ENCODE measurements around the gene CIRBP.

The CIRBP gene

DNA sequence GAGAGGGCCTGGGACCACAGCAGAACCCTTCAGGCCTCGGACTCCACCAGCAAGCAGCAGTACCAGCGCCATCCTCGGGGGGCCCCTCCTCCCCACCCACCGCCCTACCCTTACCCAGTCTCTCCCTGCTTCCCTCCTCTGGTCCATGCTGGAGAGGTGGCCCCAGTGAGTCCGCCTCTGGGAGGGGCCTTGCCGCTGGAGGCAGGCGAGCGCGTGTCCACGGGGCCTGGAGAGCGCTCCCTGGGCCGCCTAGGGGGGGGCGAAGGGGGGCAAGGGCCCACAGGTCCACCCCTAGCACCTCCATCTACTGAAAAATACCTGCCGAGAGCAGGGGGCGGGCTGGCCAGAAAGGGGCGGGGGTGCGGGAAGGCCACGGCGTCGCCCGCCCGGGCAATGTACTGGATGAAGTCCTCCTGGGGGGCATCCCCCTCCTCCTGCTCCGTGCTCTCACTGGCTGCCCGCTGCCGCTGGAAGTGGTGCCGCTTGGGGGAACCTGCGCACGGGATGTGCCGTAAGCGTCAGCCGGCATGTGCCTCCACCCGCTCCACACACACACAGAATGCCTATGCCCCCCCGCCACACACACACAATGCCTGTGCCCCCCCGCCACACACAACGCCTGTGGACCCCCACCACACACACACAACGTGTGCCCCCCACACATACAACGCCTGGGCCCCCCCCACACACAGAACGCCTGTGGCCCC, 38.2 kb upstream of the CIRBP start:
- no peak for DNase-seq

DNA sequence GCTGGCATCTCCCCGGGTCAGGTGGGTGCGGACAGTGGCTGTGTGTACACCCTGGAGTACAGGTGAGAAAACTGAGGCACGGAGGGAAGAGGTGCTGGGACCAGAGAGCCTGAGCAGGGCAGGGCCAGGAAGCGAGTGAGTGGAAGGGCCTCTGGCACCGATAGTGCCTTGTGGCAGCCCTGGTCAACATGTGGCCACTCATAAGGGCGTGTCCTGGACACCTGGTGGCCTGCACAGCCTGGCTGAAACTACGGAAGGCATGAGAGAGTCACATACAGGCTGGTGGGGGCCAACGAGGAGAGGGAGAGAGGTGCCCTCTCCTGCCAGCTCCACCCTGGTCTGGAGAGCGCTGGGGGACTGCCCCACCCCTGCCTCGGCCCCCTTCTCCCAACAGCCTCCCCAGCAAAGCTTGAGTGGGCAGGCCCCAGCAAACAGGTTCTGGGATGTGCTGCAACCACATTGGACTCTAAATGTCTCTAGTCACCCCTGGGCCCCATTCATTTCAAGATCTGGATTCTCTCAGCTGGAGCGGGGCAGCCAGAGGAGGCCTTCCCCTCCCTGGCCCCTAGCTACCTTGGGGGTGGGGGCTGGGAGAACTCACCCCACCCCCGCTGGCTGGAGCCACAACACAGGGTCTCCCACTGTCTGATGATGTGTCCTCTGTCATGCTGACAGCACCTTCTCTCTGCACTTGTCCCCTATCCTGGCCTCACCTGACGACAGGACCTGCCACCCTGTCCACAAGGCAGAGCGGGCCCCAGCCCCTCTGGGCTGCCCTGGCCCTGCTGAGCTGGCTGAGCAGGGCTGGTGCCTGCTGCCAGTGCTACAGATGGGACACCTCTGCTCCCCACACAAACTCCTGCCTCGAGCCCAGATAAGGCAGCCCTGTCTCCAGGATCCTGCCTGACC, 37.1 kb upstream of the CIRBP start:
- DNase-seq = no peak

DNA sequence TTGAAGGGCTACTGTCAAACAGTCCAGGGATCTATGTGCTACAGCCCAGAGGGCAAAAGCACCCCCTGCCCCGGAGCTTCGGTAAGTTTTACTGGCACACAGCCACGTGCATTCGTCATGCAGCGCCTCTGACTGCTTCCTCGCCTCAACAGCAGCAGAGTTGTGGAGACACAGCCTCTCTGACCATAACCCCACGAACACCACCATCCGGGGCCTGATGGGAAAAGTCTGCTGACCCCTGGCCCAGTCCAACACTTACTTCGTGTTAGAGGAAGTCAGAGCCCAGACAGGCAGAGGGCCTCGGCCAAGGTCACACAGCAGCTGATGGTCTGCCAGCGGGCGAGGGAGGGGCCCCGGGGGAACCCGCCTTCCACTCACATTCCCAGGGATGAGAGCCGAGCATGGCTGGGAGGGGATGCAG, 36.5 kb upstream of the CIRBP start:
- no peak for DNase-seq

DNA sequence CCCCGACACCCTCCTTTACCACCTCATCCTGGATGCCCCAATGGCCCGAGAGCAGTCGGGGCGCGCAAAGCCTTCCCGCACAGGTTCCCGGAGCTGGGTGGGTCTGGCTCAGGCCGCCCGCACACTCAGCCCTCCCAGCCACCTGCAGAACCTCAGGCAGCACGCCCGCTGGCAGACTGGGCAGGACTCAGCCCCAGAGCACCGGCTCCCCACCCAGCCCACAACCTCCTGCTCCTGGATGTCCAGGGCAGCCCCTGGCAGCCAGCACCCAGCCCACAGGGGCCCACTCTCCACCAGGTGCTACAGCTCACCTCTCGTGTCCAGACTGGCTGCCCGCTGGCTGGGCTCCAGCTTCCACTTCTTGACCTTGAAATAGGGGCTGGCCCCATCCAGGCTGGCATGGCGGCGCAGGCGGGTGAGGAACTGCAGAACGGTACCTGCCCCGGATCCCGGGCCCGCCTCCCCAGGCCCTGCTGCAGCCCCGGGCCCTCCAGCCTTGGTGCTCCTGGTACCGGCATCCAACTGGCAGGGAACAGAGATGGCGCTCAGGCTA, 35.9 kb upstream of the CIRBP start:
- DNase-seq = no peak

DNA sequence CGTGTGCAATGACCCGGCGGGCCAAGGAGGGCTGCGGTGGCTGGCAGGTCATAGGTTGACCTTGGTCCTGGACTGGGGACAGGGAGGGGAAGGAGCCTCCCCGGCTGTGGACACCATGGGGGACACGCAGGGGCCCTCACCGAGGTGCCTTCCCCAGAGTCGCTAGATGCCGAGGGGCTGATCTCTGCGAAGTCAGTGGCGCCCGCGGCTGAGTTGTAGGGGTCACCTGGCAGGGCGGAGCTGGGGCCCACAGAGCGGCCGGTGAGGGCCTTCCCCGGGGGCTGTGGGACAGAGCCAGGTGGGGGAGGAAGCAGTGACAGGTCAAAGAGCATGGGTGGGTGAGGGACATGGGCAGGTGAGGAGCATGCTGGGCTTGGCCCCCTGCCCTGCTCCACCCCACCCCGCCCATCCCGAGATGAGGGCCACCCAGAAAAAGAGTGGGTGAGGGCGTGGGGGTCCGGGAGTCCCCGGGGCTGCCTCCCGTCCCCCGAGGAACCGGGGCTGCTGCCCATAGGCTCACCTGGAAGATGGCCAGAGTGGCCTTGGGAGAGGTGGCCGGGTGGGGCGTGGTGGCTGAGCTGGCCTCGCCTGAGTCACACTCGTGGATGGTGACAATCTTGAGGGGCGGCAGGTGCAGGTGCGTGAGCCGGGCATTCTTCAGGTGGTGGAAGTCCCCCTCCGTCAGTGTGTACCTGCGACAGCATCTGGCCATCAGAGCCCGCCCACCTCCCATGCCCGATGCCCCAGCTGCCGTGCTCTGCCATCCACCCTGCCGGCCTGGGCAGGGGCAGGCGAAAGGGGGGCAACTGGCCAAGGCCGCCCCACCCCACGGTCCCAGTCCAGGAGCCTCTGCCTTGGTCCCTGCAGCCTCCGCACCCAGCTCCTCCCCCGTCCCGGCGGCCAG, 34.8 kb upstream of the CIRBP start:
- no peak for DNase-seq

DNA sequence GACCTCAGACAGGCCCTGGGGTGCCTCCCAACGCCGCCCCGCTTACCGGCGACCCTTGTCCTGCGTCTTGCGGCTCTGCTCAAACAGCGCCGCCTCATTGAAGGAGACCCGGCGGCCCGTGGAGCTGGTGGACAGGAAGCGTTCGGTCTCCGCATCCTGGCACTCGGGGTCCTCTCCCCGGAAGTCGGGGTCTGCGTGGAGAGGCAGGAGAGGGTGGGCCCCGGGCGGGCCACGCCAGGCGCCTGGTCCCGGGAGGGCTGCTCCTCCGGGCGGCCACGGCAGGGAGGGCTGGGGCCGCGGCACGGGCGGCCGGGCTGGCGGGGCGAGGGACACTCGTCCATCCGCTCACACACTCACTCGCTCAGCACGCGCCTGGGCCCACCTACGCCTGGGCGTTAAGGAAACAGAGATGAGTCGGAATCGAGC, 34.2 kb upstream of the CIRBP start:
- DNase-seq = no peak

DNA sequence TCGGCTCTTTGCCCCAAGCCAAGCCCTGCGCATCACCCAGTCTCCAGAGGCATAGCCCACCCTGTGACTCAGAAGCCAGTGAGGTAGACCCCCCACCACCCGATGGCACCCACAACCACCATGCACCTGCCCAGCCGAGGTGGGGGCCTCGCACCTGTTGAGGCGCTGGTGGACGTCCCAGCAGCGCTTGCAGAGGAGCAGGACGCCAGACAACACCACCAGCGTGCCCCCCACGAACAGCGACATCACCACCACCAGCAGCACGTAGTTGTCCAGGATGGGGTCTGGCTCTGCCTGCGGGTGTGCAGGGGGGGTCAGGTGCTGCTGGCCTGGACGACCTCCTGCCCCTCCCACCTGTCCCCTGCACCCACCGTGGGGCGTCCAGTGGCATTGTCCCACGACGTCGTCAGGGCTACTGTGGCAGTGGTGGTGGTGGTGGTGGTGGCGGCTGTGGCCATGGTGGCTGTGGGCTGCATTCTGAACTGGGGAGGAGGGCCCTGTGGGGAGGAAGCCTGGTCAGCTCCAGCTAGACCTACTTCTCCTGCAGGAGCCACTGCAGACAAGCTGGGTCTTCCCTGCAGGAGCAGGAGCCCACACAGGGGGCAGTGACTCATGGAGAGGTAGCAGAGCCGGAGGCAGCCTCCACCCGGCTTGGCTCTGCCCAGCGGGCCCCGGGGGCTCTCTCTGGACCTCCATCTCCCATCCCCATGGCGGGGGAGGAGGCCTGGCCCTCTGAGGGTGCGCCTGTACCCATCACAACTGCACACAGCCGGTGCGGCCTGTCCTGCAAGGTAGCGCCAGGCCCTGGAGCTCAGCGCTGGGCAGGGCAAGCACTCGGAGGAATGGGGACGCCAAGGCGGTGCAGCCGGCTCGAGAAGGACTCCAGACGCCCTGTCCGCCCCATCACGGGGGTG, 33.2 kb upstream of the CIRBP start:
- no peak for DNase-seq

DNA sequence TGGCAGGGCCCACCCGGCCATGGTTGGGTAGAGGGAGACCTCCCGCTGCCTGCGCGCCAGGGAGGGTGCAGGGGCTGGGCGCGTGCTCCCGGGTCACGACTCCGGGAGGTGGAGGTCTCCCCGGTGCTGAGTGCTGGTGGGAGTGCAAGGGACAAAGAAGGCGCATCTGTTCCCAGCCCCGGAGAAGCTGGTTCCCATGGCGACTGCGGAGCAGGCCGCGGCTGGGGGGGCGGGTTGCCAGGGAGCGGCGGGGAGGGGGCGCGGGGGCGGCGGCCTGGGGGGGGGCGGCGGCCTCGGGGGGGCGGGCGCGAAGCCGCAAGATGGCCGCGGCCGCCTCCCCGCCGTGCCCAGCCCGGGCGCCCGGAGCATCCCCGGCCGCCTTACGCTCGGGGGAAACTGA, 32.6 kb upstream of the CIRBP start:
- DNase-seq = no peak

DNA sequence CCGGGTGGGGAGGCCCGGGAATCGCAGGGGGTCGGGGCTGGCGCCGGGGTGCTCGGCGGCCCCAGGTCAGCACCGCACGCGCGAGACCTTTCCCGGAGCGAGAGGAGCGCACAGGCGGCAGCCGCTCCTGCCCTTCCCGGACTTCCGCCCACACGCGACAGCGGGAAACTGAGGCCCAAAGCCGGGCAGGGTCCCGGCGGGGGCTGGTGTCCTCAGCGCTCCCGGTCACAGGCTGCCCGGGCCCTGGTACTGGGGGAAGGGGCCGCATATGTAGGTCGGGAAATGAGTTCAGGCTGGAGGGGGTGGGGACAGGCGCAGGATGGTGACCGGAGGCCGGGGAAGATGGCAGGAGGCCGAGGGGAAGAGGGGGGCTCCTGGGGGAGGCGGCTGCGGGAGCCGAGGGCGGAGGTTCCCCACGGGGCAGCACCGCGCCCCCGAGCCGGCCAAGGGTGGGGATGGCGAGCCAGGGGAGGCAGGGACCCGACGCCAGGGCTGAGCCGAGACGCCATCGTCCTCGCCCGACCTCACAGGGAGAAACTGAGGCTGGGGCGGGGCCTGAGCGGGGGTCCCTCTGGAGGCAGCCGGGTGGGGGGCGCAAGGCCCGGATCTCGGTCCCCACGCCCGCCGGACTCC, 32.0 kb upstream of the CIRBP start:
- DNase-seq = no peak

DNA sequence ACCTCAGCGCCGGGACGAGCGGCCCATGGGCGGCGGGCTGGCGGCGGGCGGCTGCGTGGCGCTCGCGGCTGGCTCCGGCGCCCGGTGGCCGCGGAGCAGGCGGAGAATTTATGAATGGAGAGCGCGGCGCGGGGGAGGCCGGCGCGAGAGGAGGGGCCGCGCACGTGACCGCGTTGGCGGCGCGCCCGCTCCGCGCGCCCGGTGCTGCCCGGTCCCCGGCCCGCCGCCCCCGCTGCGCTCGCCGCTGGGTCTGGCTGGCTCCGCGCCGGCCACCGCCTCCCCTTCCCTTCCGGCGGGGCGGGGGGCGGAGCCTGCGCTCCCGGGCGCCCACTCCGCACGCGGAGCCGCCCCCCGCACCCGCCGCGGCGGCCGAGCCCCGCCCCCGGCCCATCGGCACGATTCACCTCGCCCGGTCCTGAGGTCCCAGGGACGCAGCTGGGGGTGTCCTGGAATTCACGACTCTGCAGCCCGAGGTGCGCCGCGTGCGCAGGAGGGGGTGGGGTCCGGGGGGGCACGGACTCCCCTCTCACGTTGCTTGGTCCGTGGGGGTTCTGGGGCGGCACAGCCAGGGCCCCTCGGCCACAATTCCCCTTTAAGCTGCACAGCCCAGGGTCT, 31.3 kb upstream of the CIRBP start, which contains the start of gene CBARP:
TSS of gene CBARP (minus strand) at position 252 of the 615 bp plus-strand sequence. CDS start 1,905 bp downstream, outside the sequence.
- no peak for DNase-seq

DNA sequence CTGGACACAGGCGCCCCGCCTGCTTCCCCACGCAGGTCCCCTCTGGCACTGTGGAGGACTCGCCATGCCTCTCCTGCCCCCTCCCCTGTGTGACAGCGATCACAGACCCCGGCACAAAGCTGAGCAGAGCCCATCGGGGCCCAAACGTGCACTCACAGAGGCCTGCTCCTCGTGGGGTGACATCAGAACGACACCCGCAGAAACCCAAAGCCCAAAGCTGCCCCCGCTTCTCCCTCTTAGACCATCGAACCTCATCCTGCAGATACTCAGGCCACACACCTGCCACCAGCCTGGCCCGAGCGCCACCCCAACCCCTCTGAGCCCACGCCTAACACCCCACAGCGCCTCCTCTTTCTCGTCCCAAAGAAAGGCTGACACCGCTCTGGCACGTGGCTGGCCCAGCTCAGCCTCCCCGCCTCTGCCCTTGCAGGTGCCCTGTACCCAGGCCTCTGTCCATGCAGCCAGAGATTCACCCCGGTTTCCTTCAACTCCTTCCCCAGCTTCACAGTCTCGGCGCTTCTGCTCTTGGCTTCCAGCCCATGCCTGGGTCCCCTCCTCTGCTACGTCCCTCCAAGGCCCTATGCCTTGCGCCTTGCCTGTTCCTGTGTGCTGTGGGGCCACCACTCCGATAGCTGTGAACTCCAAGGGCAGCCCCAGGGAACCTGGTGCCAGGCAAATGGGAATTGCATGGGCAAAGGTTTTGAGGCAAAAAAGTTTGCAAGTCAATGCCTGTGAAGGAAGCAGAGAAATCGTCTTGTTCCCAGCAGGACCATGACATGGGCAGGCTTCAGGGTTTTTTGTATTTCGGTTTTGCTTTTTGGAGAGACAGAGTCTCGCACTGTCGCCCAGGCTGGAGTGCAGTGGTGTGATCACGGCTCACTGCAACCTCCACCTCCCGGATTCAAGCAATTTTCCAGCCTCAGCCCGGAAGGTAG, 30.5 kb upstream of the CIRBP start:
- DNase-seq = no peak

DNA sequence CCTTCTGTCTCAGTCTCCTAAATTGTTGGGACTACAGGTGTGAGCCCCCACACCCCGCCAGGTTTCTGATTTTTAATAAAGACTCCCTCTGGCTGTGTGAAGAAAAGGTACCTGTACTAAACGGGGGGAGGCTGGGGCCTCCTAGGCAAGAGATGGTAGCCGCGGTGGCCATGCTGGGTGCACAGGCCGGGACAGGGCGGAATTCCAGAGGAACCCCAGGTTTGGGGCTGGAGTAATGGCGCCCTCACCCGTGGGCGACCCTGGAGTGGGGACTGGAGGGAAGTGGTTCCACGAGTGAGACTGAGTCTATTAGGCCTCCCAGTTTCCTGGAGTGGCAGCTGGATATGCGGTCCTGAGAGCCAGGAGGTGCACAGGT, 29.7 kb upstream of the CIRBP start:
- DNase-seq = no peak

DNA sequence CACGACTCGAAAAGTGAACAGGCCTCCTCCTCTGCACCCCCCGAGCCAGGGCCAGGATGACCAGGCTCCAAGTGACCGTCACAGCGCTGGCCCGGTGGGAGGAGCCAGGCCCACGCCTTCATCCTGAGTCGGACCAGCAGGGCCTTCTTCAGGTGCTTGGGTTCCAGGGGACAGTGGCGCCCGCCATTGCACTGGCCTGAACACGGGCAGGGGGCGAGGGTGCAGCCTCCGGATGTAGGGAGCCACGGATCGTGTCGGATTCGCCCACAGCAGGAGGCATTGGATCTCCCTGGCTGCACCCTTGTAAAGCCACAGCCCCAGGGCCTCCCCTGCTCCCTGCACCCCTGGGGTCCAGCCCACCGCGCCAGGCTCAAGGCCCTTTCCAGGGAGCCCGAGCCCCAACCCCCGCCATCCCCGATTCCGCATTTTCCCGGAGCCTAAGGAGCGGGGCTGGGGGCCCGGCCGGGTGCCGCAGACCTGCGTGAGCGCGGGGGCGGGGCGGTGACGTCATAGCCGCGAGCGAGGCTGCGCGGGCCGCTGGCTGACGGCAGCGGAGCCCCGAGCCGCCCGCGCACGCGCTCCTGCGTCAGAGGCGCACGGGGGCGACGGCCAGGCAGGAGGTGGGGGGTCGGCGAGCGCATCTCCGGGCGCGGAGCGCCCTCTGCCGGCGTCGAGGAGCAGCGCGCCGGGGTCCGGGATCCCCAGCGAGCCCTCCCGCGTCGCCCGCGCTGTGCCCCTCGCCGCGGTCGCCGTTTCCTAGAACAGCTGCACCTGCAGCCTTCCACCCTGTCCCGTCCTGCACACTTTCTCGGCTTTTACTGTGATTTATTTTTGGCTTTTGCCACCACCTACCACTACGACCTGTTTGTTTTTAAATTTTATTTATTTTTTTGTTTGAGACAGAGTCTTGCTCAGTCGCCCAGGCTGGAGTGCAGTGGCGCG, 29.1 kb upstream of the CIRBP start:
- peak; percentile 61 for DNase-seq

DNA sequence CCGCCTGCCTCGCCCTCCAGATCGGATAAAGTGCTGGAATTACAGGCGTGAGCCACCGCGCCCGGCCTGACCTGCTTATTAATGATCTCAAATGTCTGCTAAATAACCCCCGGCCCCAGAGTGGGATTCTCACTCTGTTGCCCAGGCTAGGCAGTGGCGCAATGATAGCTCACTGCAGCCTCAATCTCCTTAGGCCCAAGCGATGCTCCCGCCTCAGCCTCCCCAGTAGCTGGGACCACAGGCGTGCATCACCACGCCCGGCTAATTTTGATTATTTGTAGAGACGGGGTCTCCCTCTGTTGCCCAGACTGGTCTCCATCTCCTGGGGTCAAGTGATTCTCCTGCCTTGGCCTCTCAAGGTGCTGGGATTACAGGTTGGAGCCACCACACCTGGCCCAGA, 28.2 kb upstream of the CIRBP start:
- DNase-seq = no peak

DNA sequence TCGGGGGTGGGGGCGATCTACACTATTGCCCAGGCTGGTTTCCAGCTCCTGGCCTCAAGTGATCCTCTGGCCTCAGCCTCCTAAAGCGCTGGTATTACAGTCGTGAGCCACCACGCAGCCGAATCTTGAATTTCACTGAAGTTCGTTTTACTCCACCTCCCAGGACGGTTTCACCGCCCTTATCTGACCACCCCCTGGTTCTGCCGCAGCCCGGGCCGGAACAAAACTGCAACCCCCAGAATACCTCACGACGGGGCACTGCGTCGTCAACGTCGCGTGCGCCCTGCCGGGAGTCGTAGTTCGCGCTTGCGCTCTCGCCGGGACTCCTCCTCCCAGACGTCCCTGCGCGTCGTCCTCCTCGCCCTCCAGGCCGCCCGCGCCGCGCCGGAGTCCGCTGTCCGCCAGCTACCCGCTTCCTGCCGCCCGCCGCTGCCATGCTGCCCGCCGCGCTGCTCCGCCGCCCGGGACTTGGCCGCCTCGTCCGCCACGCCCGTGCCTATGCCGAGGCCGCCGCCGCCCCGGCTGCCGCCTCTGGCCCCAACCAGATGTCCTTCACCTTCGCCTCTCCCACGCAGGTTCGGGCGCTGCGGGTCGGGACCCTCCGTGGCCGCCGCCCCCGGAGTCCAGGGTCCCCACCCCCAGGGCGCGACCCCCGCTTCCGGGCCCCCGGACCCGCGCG, 27.6 kb upstream of the CIRBP start, which contains the start of gene ATP5F1D:
TSS of gene ATP5F1D (plus strand) at position 335 of the 679 bp plus-strand sequence. CDS start at position 435, 100 bp downstream.
- DNase-seq = peak; percentile 55

DNA sequence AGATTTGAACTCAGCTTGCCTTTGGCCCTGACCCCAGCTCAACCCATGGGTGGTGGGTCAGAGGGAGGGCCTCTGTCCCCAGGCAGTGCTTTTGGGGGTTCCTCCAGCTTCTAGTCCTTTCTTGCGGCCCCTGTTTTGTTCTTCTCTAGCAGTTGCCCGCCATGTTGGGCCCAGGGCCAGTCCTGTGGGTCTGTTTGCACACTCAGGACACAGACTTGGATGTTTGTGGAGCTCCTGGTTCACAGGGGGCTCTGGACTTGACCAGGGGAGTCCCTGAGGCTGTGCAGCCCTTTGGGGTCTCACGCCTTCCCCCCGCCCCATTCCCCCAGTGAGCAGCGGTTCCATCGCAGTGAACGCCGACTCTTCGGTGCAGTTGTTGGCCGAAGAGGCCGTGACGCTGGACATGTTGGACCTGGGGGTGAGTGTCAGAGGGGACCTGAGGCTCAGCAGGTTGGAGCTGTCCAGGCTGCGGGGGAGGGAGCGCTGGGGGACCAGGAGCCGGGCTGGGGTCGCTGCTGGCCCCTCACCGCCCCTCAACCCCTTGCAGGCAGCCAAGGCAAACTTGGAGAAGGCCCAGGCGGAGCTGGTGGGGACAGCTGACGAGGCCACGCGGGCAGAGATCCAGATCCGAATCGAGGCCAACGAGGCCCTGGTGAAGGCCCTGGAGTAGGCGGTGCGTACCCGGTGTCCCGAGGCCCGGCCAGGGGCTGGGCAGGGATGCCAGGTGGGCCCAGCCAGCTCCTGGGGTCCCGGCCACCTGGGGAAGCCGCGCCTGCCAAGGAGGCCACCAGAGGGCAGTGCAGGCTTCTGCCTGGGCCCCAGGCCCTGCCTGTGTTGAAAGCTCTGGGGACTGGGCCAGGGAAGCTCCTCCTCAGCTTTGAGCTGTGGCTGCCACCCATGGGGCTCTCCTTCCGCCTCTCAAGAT, 25.1 kb upstream of the CIRBP start:
- no peak for DNase-seq

All from NCI-H748 treated with DMSO at 0.1 percent for 48 hours (cell line).